ENCODE measurements around the gene NDUFS2. TPM values are rescaled to one million over a fixed set of nuclear protein-coding genes. Genes with fewer than 3 reads are reported as not detected.

The NDUFS2 gene
- total RNA-seq, 3 donors from 2014 or later: 102 to 129 (median 116) TPM

GRCh38 chr1:161158316-161159010 is 43.7 kb upstream of the NDUFS2 start:
- Histone ChIP-seq H3K9me3 (no peaks in the 10 kb centered on the region), H3K36me3 (no peaks in the 10 kb centered on the region), H3K27me3 (no peaks in the 10 kb centered on the region), H3K27ac (peak overlapping the region; percentile 87 to 91), H3K4me3 (peak overlapping the region; percentile 77 to 93 (median 79)), H3K4me1 (peaks cover 7 to 14% of the 10 kb centered on the region in 2 donors)
- intact Hi-C loops (cut with DNase I; ENCODE audit: low total_unique reads): no loop called here
- no peak for DNase-seq (ENCODE audit: low spot score in 2 of 2)
- TF ChIP-seq POLR2AphosphoS5 (IDR thresholded peaks at IDR 0.05): no peak
- TF ChIP-seq CTCF (IDR thresholded peaks at IDR 0.05): no peak
- TF ChIP-seq POLR2A (IDR thresholded peaks at IDR 0.05): no peak

- peak; percentile 90 to 94 for DNase-seq (ENCODE audit: low spot score in 2 of 2)
- intact Hi-C loops (cut with DNase I; ENCODE audit: low total_unique reads): no loop called here
- H3K4me3 ChIP-seq: peak within 1 kb of the TSS; percentile 77 to 93 (median 79)
- TF ChIP-seq CTCF (IDR thresholded peaks at IDR 0.05): peak in 2 of 3 donors; percentile 44 to 47
- TF ChIP-seq POLR2AphosphoS5 (IDR thresholded peaks at IDR 0.05): peak; percentile 72 to 94 (median 75)
- TF ChIP-seq POLR2A (IDR thresholded peaks at IDR 0.05): peak; percentile 63
- H3K4me1 ChIP-seq: peaks cover 7 to 14% of the 10 kb centered on the region in 2 donors
- H3K27ac ChIP-seq: peak within 1 kb of the TSS; percentile 87 to 91
- no peaks in the 10 kb centered on the region for H3K27me3 ChIP-seq
- no peaks in the 10 kb centered on the region for H3K9me3 ChIP-seq
- no peaks in the 10 kb centered on the region for H3K36me3 ChIP-seq
These were observed 42.9 kb upstream of the NDUFS2 start, which contains the start of gene USP21 for GRCh38 chr1:161159087-161159912. TSS of gene USP21 (plus strand) at chr1:161159500. CDS start at chr1:161160641, 1,141 bp downstream.

GRCh38 chr1:161159913-161160243 is 42.3 kb upstream of the NDUFS2 start:
- no peaks in the 10 kb centered on the region for H3K27me3 ChIP-seq
- peak overlapping the region; percentile 87 to 91 for H3K27ac ChIP-seq
- peak overlapping the region; percentile 77 to 93 (median 79) for H3K4me3 ChIP-seq
- H3K36me3 ChIP-seq: no peaks in the 10 kb centered on the region
- intact Hi-C loops (cut with DNase I; ENCODE audit: low total_unique reads): no loop called here
- no peak for DNase-seq (ENCODE audit: low spot score in 2 of 2)
- no peaks in the 10 kb centered on the region for H3K9me3 ChIP-seq
- peaks cover 4 to 14% of the 10 kb centered on the region in 2 donors for H3K4me1 ChIP-seq
- TF ChIP-seq POLR2AphosphoS5 (IDR thresholded peaks at IDR 0.05) (no peak), CTCF (IDR thresholded peaks at IDR 0.05) (no peak), POLR2A (IDR thresholded peaks at IDR 0.05) (no peak)

- no peak for DNase-seq (ENCODE audit: low spot score in 2 of 2)
- H3K4me1 ChIP-seq: peaks cover 4 to 14% of the 10 kb centered on the region in 2 donors
- intact Hi-C loops (cut with DNase I; ENCODE audit: low total_unique reads): no loop called here
- peak overlapping the region in 1 of 2 donors; percentile 87 for H3K27ac ChIP-seq
- no peak for TF ChIP-seq POLR2AphosphoS5 (IDR thresholded peaks at IDR 0.05)
- TF ChIP-seq POLR2A (IDR thresholded peaks at IDR 0.05): no peak
- TF ChIP-seq CTCF (IDR thresholded peaks at IDR 0.05): no peak
- H3K4me3 ChIP-seq: peak overlapping the region in 1 of 3 donors; percentile 77
- no peaks in the 10 kb centered on the region for H3K36me3 ChIP-seq
- no peaks in the 10 kb centered on the region for H3K9me3 ChIP-seq
- H3K27me3 ChIP-seq: no peaks in the 10 kb centered on the region
These were observed 41.5 kb upstream of the NDUFS2 start for GRCh38 chr1:161160671-161161145.

All from breast epithelium (tissue), 4 donors.